Measurements from ENCODE around the gene ADAMTSL2. TPM values are rescaled to one million over a fixed set of nuclear protein-coding genes. Genes with fewer than 3 reads are reported as not detected.

Gene ADAMTSL2
- polyA plus RNA-seq, 2 of the 4 experiments (the other 2 are of a cell fraction) = not detected

DNA sequence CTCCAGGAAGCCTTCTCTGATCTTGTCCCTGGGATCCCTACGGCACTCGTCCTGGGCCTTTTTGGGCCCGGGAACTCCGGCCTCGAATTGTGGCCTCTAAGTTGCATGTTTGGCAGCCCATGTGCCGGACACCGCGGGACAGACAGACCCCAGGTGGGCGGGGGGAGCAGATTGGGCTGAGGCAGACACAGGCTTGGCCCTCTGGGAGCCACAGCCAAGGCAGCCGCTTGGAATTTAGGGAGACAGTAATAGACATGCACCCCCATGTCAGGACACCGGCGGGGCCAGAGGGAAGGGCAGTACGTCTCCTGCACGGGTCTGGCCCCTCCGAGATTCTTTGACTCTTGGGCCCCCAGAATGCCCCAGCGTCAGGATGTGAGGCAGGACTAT is 36.2 kb downstream of the ADAMTSL2 start (continued):
- TF ChIP-seq MAFK (IDR thresholded peaks at IDR 0.05; ENCODE audit: partially characterized antibody) (no peak), ESRRA (IDR thresholded peaks at IDR 0.05; ENCODE audit: borderline replicate concordance, low read length) (no peak), POLR2AphosphoS2 (conservative IDR thresholded peaks at IDR 0.05; ENCODE audit: low read length) (no peak), NFE2L2 (conservative IDR thresholded peaks at IDR 0.05; ENCODE audit: low read length) (no peak), RAD21 (conservative IDR thresholded peaks at IDR 0.05 in 1 of 2, IDR thresholded peaks at IDR 0.05 in 1 of 2) (no peak), FOSB (CRISPR knock-in tag; IDR thresholded peaks at IDR 0.05) (no peak), CBX2 (IDR thresholded peaks at IDR 0.05; ENCODE audit: borderline replicate concordance, low read depth) (no peak), CHD4 (IDR thresholded peaks at IDR 0.05; ENCODE audit: borderline replicate concordance) (no peak)
- TF ChIP-seq, protein P1, sequence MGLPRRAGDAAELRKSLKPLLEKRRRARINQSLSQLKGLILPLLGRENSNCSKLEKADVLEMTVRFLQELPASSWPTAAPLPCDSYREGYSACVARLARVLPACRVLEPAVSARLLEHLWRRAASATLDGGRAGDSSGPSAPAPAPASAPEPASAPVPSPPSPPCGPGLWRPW (IDR thresholded peaks at IDR 0.05) = no peak
- TF ChIP-seq, protein P2, sequence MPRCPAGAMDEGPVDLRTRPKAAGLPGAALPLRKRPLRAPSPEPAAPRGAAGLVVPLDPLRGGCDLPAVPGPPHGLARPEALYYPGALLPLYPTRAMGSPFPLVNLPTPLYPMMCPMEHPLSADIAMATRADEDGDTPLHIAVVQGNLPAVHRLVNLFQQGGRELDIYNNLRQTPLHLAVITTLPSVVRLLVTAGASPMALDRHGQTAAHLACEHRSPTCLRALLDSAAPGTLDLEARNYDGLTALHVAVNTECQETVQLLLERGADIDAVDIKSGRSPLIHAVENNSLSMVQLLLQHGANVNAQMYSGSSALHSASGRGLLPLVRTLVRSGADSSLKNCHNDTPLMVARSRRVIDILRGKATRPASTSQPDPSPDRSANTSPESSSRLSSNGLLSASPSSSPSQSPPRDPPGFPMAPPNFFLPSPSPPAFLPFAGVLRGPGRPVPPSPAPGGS (IDR thresholded peaks at IDR 0.05) = no peak

DNA sequence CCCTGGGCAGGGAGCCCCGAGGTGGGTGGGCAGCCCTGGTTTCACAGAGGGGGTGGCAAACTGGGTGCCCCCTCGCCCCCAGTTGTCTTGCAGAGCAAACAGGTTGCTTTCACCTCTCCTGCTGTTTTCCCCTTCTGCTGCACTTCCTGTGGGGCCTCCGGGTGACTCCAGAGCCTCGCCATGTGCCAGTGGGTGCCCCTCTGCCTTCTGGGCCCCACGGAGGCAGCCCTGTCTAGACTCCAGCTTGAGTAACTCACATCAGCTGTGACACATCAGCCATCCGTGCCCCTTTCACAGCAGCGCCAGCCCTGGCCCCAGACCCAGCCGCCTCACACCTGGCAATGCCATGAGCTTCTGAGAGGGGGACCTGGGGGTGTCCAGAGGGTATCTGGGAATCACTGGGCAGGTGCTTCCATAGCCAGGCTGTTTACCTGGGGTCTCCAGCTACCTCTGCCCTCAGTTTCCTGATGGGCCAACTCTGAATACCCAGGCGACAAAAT is 36.9 kb downstream of the ADAMTSL2 start:
- 42% methylated on average over 5 of the region's 9 CpGs for WGBS (ENCODE audit: missing lambda C conversion rate)
- DNase-seq (ENCODE audit: low read depth in 1 of 2, low spot score in 1 of 2) = no peak
- FAIRE-seq = no peak
- H3K27ac ChIP-seq = no peak overlapping the region
- H3K4me3 ChIP-seq = no peak overlapping the region
- no peak overlapping the region for H3K4me2 ChIP-seq
- no peak for ATAC-seq
- H3K4me1 ChIP-seq = no peaks in the 10 kb centered on the region
- ChIA-PET POLR2A (no interaction called here), CTCF (interaction anchor here (0.5 to 1.4 kb wide), 2 partner anchors 27 to 155 kb away, joined by 3 to 7 read pairs; no protein-coding TSS in a partner anchor)
- no peak for TF ChIP-seq BHLHE40 (IDR thresholded peaks at IDR 0.05; ENCODE audit: low read depth, low read length)
- TF ChIP-seq ELK1 (IDR thresholded peaks at IDR 0.05; ENCODE audit: low read depth, low read length) = no peak
- TF ChIP-seq SMC3 (IDR thresholded peaks at IDR 0.05) = no peak
- TF ChIP-seq, protein P3, sequence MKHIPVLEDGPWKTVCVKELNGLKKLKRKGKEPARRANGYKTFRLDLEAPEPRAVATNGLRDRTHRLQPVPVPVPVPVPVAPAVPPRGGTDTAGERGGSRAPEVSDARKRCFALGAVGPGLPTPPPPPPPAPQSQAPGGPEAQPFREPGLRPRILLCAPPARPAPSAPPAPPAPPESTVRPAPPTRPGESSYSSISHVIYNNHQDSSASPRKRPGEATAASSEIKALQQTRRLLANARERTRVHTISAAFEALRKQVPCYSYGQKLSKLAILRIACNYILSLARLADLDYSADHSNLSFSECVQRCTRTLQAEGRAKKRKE (CRISPR knock-in tag; IDR thresholded peaks at IDR 0.05; ENCODE audit: low read depth) = no peak
- no peak for TF ChIP-seq MAFK (IDR thresholded peaks at IDR 0.05; ENCODE audit: partially characterized antibody)
- no peak for TF ChIP-seq TFCP2L1 (CRISPR knock-in tag; IDR thresholded peaks at IDR 0.05)
- no peaks in the 10 kb centered on the region for H3K9me3 ChIP-seq

- Histone ChIP-seq H3K9me3 (no peaks in the 10 kb centered on the region), H3K4me1 (no peaks in the 10 kb centered on the region), H3K4me3 (no peak overlapping the region), H3K27ac (no peak overlapping the region), H3K4me2 (no peak overlapping the region)
- POLR2A ChIA-PET = no interaction called here
- ATAC-seq = no peak
- 34% methylated on average over 7 of the region's 20 CpGs for WGBS (ENCODE audit: missing lambda C conversion rate)
- FAIRE-seq = no peak
- no peak for TF ChIP-seq CHD4 (IDR thresholded peaks at IDR 0.05; ENCODE audit: borderline replicate concordance)
- TF ChIP-seq RCOR1 (IDR thresholded peaks at IDR 0.05; ENCODE audit: low read depth, low read length) = no peak
- TF ChIP-seq, protein P1 (IDR thresholded peaks at IDR 0.05) = no peak
- no peak for TF ChIP-seq PHF8 (IDR thresholded peaks at IDR 0.05; ENCODE audit: borderline replicate concordance, low read depth)
- TF ChIP-seq, protein P4, sequence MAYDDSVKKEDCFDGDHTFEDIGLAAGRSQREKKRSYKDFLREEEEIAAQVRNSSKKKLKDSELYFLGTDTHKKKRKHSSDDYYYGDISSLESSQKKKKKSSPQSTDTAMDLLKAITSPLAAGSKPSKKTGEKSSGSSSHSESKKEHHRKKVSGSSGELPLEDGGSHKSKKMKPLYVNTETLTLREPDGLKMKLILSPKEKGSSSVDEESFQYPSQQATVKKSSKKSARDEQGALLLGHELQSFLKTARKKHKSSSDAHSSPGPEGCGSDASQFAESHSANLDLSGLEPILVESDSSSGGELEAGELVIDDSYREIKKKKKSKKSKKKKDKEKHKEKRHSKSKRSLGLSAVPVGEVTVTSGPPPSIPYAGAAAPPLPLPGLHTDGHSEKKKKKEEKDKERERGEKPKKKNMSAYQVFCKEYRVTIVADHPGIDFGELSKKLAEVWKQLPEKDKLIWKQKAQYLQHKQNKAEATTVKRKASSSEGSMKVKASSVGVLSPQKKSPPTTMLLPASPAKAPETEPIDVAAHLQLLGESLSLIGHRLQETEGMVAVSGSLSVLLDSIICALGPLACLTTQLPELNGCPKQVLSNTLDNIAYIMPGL (CRISPR knock-in tag; IDR thresholded peaks at IDR 0.05; ENCODE audit: borderline replicate concordance) = no peak
- no peak for TF ChIP-seq GATA3 (IDR thresholded peaks at IDR 0.05; ENCODE audit: borderline replicate concordance)
- TF ChIP-seq, protein P3 (CRISPR knock-in tag; IDR thresholded peaks at IDR 0.05; ENCODE audit: low read depth) = no peak
- TF ChIP-seq POLR2A (IDR thresholded peaks at IDR 0.05; ENCODE audit: low read length) = no peak
- no peak for TF ChIP-seq ZNF302 (CRISPR knock-in tag; IDR thresholded peaks at IDR 0.05)
- TF ChIP-seq, protein P5, sequence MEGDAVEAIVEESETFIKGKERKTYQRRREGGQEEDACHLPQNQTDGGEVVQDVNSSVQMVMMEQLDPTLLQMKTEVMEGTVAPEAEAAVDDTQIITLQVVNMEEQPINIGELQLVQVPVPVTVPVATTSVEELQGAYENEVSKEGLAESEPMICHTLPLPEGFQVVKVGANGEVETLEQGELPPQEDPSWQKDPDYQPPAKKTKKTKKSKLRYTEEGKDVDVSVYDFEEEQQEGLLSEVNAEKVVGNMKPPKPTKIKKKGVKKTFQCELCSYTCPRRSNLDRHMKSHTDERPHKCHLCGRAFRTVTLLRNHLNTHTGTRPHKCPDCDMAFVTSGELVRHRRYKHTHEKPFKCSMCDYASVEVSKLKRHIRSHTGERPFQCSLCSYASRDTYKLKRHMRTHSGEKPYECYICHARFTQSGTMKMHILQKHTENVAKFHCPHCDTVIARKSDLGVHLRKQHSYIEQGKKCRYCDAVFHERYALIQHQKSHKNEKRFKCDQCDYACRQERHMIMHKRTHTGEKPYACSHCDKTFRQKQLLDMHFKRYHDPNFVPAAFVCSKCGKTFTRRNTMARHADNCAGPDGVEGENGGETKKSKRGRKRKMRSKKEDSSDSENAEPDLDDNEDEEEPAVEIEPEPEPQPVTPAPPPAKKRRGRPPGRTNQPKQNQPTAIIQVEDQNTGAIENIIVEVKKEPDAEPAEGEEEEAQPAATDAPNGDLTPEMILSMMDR (IDR thresholded peaks at IDR 0.05) = no peak
- TF ChIP-seq RFX5 (IDR thresholded peaks at IDR 0.05) = no peak
- no peak for TF ChIP-seq FOSB (CRISPR knock-in tag; IDR thresholded peaks at IDR 0.05)
- DNase-seq (ENCODE audit: low read depth in 1 of 2, low spot score in 1 of 2) = no peak
- CTCF ChIA-PET = interaction anchor here (0.7 to 1.4 kb wide), 2 partner anchors 22 to 155 kb away, joined by 3 to 4 read pairs; no protein-coding TSS in a partner anchor
Measured at GRCh38 chr9:133571896-133572595, 37.5 kb downstream of the ADAMTSL2 start.
